GM18507 (cell line): ENCODE results near the gene SORBS1.

Experiments used
- DNase-seq: peaks from one replicate; pipeline ENCODE4 v3.0.0; 2011; ENCODE audit warnings: low read depth; ENCODE audit not compliant: insufficient read length; ENCODE audit errors: extremely low spot score
- FAIRE-seq: peaks from 2 replicates; lab custom pipeline; 2011; peaks lifted over from hg19 to GRCh38; lab: Jason Lieb, UNC

Gene SORBS1

GRCh38 chr10:95501203-95502094 is 59.7 kb downstream of the SORBS1 start:
- no peak for DNase-seq
- FAIRE-seq, result no peak

GRCh38 chr10:95500649-95501048 is 60.5 kb downstream of the SORBS1 start:
- DNase-seq (no peak), FAIRE-seq (no peak)

GRCh38 chr10:95500097-95500496 is 61.1 kb downstream of the SORBS1 start:
- no peak for DNase-seq
- FAIRE-seq, result no peak

- no peak for FAIRE-seq
- no peak for DNase-seq
Observed at GRCh38 chr10:95499482-95499989, 61.6 kb downstream of the SORBS1 start.

GRCh38 chr10:95496951-95497350 is 64.2 kb downstream of the SORBS1 start:
- DNase-seq (no peak), FAIRE-seq (no peak)

- FAIRE-seq, result no peak
Observed at GRCh38 chr10:95496246-95496911, 64.8 kb downstream of the SORBS1 start.

GRCh38 chr10:95493862-95494261 is 67.3 kb downstream of the SORBS1 start:
- no peak for FAIRE-seq
- no peak for DNase-seq

More at GRCh38 chr10:95496246-95496911, 64.8 kb downstream of the SORBS1 start:
- no peak for DNase-seq

GRCh38 chr10:95487994-95488393 is 73.2 kb downstream of the SORBS1 start:
- DNase-seq, result no peak
- no peak for FAIRE-seq

GRCh38 chr10:95485056-95485844 is 75.9 kb downstream of the SORBS1 start:
- no peak for FAIRE-seq

GRCh38 chr10:95482501-95483233 is 78.5 kb downstream of the SORBS1 start:
- FAIRE-seq, result no peak
- DNase-seq, result no peak

More at GRCh38 chr10:95485056-95485844, 75.9 kb downstream of the SORBS1 start:
- no peak for DNase-seq

- DNase-seq (no peak), FAIRE-seq (no peak)
Observed at GRCh38 chr10:95480901-95481491, 80.2 kb downstream of the SORBS1 start.

GRCh38 chr10:95480102-95480900 is 80.9 kb downstream of the SORBS1 start:
- FAIRE-seq (no peak), DNase-seq (no peak)

GRCh38 chr10:95478935-95479334 is 82.2 kb downstream of the SORBS1 start:
- no peak for FAIRE-seq

GRCh38 chr10:95478185-95478584 is 83.0 kb downstream of the SORBS1 start:
- no peak for FAIRE-seq
- no peak for DNase-seq

More at GRCh38 chr10:95478935-95479334, 82.2 kb downstream of the SORBS1 start:
- DNase-seq, result no peak

- FAIRE-seq, result no peak
- no peak for DNase-seq
Observed at GRCh38 chr10:95477175-95477520, 84.0 kb downstream of the SORBS1 start.

- no peak for DNase-seq
- no peak for FAIRE-seq
Observed at GRCh38 chr10:95476469-95477174, 84.5 kb downstream of the SORBS1 start.

- FAIRE-seq (no peak), DNase-seq (no peak)
Observed at GRCh38 chr10:95475827-95476468, 85.2 kb downstream of the SORBS1 start.
